Adipocyte (in vitro differentiated cells): ENCODE measurements around the gene MRPS23.

Experiments used
- DNase-seq: peaks from one replicate; pipeline ENCODE4 v3.0.0-alpha.2; 2015; ENCODE audit warnings: low read depth
- H3K27me3 ChIP-seq: replicated peaks from 2 replicates; pipeline ENCODE4 v1.7.0; 2013; ENCODE audit warnings: mild to moderate bottlenecking, low read length, moderate library complexity; ENCODE audit not compliant: control insufficient read depth, insufficient read depth
- H3K36me3 ChIP-seq: 2 replicates; pipeline ENCODE4 v1.7.0; 2013; ENCODE audit warnings: low read length, mild to moderate bottlenecking, moderate library complexity; ENCODE audit not compliant: control insufficient read depth, insufficient read depth, severe bottlenecking
- H3K4me1 ChIP-seq: 2 replicates; pipeline ENCODE4 v1.7.0; 2013; ENCODE audit warnings: mild to moderate bottlenecking, low read length, moderate library complexity; ENCODE audit not compliant: control insufficient read depth, insufficient read depth
- H3K4me3 ChIP-seq: 2 replicates; pipeline ENCODE4 v1.7.0; 2013; ENCODE audit warnings: mild to moderate bottlenecking, low read length, moderate library complexity
- H3K9ac ChIP-seq: 2 replicates; pipeline ENCODE4 v1.7.0; 2013; ENCODE audit warnings: mild to moderate bottlenecking, low read length, moderate library complexity
- H3K9me3 ChIP-seq: 2 replicates; pipeline ENCODE4 v1.7.0; 2013; ENCODE audit warnings: mild to moderate bottlenecking, low read length, moderate library complexity; ENCODE audit not compliant: control insufficient read depth

MRPS23 gene

GRCh38 chr17:57823469-57824401, 26.1 kb downstream of the MRPS23 start:
- H3K27me3 ChIP-seq = peaks cover 31% of the 10 kb centered on the region
- DNase-seq = no peak
- H3K36me3 ChIP-seq = no peaks in the 10 kb centered on the region
- H3K9me3 ChIP-seq = no peaks in the 10 kb centered on the region
- no peak overlapping the region for H3K4me3 ChIP-seq
- H3K4me1 ChIP-seq = peaks cover 11% of the 10 kb centered on the region
- H3K9ac ChIP-seq = no peak overlapping the region

- H3K27me3 ChIP-seq = peaks cover 46% of the 10 kb centered on the region
- no peak overlapping the region for H3K9ac ChIP-seq
- no peaks in the 10 kb centered on the region for H3K36me3 ChIP-seq
- no peak for DNase-seq
- H3K4me3 ChIP-seq = no peak overlapping the region
- H3K4me1 ChIP-seq = peaks cover 14% of the 10 kb centered on the region
- no peaks in the 10 kb centered on the region for H3K9me3 ChIP-seq
Measured at GRCh38 chr17:57819867-57820266, 30.0 kb downstream of the MRPS23 start.

GRCh38 chr17:57819285-57819684, 30.6 kb downstream of the MRPS23 start:
- Histone ChIP-seq H3K9ac (no peak overlapping the region), H3K27me3 (peaks cover 52% of the 10 kb centered on the region), H3K4me1 (peaks cover 14% of the 10 kb centered on the region), H3K9me3 (no peaks in the 10 kb centered on the region), H3K36me3 (no peaks in the 10 kb centered on the region), H3K4me3 (no peak overlapping the region)
- no peak for DNase-seq

GRCh38 chr17:57818066-57818465, 31.8 kb downstream of the MRPS23 start:
- Histone ChIP-seq H3K27me3 (peaks cover 61% of the 10 kb centered on the region), H3K9ac (no peak overlapping the region), H3K9me3 (no peaks in the 10 kb centered on the region), H3K4me3 (no peak overlapping the region), H3K36me3 (no peaks in the 10 kb centered on the region), H3K4me1 (peaks cover 4% of the 10 kb centered on the region)
- DNase-seq = no peak

GRCh38 chr17:57817299-57817698, 32.5 kb downstream of the MRPS23 start:
- no peak overlapping the region for H3K4me3 ChIP-seq
- no peak overlapping the region for H3K9ac ChIP-seq
- no peaks in the 10 kb centered on the region for H3K9me3 ChIP-seq
- no peak for DNase-seq
- H3K4me1 ChIP-seq = peaks cover 4% of the 10 kb centered on the region
- H3K27me3 ChIP-seq = peaks cover 69% of the 10 kb centered on the region
- no peaks in the 10 kb centered on the region for H3K36me3 ChIP-seq

- no peaks in the 10 kb centered on the region for H3K9me3 ChIP-seq
Measured at GRCh38 chr17:57814421-57814820, 35.4 kb downstream of the MRPS23 start.

GRCh38 chr17:57811638-57812280, 38.1 kb downstream of the MRPS23 start:
- peaks cover 7% of the 10 kb centered on the region for H3K4me1 ChIP-seq
- no peak overlapping the region for H3K4me3 ChIP-seq
- no peaks in the 10 kb centered on the region for H3K36me3 ChIP-seq
- peaks cover 79% of the 10 kb centered on the region for H3K27me3 ChIP-seq
- no peak for DNase-seq
- H3K9ac ChIP-seq = no peak overlapping the region
- H3K9me3 ChIP-seq = no peaks in the 10 kb centered on the region

More at GRCh38 chr17:57814421-57814820, 35.4 kb downstream of the MRPS23 start:
- no peaks in the 10 kb centered on the region for H3K36me3 ChIP-seq
- H3K4me3 ChIP-seq = no peak overlapping the region
- no peak overlapping the region for H3K9ac ChIP-seq
- peaks cover 8% of the 10 kb centered on the region for H3K4me1 ChIP-seq
- no peak for DNase-seq
- peaks cover 84% of the 10 kb centered on the region for H3K27me3 ChIP-seq

GRCh38 chr17:57810721-57811637, 38.9 kb downstream of the MRPS23 start:
- no peak overlapping the region for H3K4me3 ChIP-seq
- no peaks in the 10 kb centered on the region for H3K9me3 ChIP-seq
- H3K27me3 ChIP-seq = peaks cover 79% of the 10 kb centered on the region
- peaks cover 4% of the 10 kb centered on the region for H3K4me1 ChIP-seq
- H3K36me3 ChIP-seq = no peaks in the 10 kb centered on the region
- DNase-seq = peak; percentile 51
- H3K9ac ChIP-seq = no peak overlapping the region

GRCh38 chr17:57809879-57810278, 40.0 kb downstream of the MRPS23 start:
- H3K9ac ChIP-seq = no peak overlapping the region
- no peak overlapping the region for H3K4me3 ChIP-seq
- no peaks in the 10 kb centered on the region for H3K36me3 ChIP-seq
- H3K9me3 ChIP-seq = no peaks in the 10 kb centered on the region
- H3K4me1 ChIP-seq = peaks cover 4% of the 10 kb centered on the region
- H3K27me3 ChIP-seq = peaks cover 79% of the 10 kb centered on the region
- DNase-seq = no peak

GRCh38 chr17:57808882-57809281, 41.0 kb downstream of the MRPS23 start:
- H3K36me3 ChIP-seq = no peaks in the 10 kb centered on the region
- H3K27me3 ChIP-seq = peaks cover 69% of the 10 kb centered on the region
- peaks cover 4% of the 10 kb centered on the region for H3K4me1 ChIP-seq
- H3K4me3 ChIP-seq = no peak overlapping the region
- H3K9me3 ChIP-seq = no peaks in the 10 kb centered on the region
- H3K9ac ChIP-seq = no peak overlapping the region
- DNase-seq = no peak
